Muscle layer of colon (tissue), 2 donors: ENCODE measurements around the gene LFNG.

Experiments
- H3K27ac ChIP-seq: one replicate; pipeline ENCODE4 v1.7.0; 2013; ENCODE audit warnings: low read depth, mild to moderate bottlenecking, low read length, moderate library complexity
- H3K27me3 ChIP-seq, 2 donors: one replicate each; pipeline ENCODE4 v1.7.0; 2013; ENCODE audit warnings: low read length in 2 of 2, mild to moderate bottlenecking in 2 of 2; ENCODE audit not compliant: insufficient read depth in 2 of 2, control insufficient read depth in 1 of 2
- H3K36me3 ChIP-seq: one replicate; pipeline ENCODE4 v1.7.0; 2013; ENCODE audit warnings: mild to moderate bottlenecking, low read length; ENCODE audit not compliant: insufficient read depth
- H3K4me1 ChIP-seq: one replicate; pipeline ENCODE4 v1.7.0; 2013; ENCODE audit warnings: mild to moderate bottlenecking, low read length; ENCODE audit not compliant: insufficient read depth
- H3K4me3 ChIP-seq, 2 donors: one replicate each; pipeline ENCODE4 v1.7.0; 2013; ENCODE audit warnings: low read length in 2 of 2, low read depth in 1 of 2, mild to moderate bottlenecking in 1 of 2, moderate library complexity in 1 of 2
- H3K9ac ChIP-seq: one replicate; pipeline ENCODE4 v1.7.0; 2013; ENCODE audit warnings: low read length
- H3K9me3 ChIP-seq: one replicate; pipeline ENCODE4 v1.7.0; 2013; ENCODE audit warnings: mild to moderate bottlenecking, low read length
- donor health status: abdominal sarcoma.
- donor health status: Adenocarcinoma of cecum.

Gene LFNG

DNA sequence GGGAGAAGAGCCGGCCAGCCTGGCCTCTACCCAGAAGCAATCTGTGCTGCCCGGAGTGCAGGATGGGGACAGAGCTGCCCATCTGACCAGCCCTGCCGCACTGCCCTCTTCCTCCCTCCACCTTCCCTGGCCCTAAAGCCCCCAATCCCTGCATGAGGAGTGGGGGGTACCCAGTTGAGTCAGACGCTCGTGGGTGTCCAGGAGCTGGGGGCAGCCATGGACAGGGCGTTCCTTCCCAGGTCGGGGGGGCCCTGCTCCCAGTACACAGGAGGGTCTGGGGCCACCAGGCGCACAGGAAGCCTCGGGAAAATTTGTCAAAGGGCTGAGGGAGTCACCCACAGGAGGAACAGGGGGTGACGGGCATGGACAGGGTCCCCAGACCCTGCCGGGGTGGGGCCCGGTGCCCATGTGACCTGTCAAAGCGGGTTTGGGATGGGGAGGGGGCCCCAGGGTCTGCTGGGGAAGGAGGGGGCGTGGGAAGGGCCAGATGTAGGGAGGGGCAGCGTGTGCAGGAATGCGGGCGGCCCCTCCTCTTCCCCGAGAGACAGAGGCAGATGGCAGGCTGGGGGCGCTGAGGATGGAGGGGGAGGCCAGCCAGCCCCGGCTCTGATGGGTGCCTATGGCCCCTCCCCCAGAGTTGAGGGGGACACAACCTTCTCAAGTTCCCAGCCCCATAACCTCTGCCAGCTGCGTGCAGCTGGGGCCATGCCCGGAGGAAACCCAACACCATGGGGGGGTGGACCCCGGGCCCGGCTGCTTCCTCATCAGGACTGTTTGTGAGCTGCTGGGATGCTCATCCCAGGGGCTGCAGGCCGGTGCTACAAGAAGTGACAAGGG, 21.9 kb upstream of the LFNG start:
- no peak overlapping the region for H3K9ac ChIP-seq
- H3K4me3 ChIP-seq = no peak overlapping the region
- peaks cover 0 to 34% of the 10 kb centered on the region in 2 donors for H3K27me3 ChIP-seq
- H3K27ac ChIP-seq = no peak overlapping the region
- no peaks in the 10 kb centered on the region for H3K36me3 ChIP-seq
- no peaks in the 10 kb centered on the region for H3K9me3 ChIP-seq
- H3K4me1 ChIP-seq = no peaks in the 10 kb centered on the region

DNA sequence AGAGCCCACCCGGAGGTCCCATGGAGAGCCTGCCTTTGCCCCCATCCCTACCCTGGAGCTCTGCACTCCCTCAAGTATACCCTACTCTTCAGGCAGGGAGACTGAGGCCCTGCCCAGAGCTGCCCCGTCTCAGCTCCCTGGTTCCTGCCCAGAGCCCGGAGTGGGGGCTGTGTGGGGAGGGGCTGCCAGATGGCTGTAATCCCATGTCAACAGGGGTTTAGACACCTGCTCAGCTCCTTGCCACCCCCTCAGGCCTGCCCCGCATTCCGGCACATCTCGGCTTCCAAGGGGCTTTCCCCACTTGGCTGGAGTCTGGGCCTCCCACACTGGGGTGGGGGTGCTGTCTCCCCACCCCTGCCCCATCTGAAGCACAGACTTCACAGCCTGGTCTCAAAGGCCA, 20.9 kb upstream of the LFNG start:
- no peaks in the 10 kb centered on the region for H3K9me3 ChIP-seq
- H3K4me3 ChIP-seq = no peak overlapping the region
- no peaks in the 10 kb centered on the region for H3K36me3 ChIP-seq
- H3K4me1 ChIP-seq = no peaks in the 10 kb centered on the region
- H3K27me3 ChIP-seq = peaks cover 0 to 28% of the 10 kb centered on the region in 2 donors
- H3K9ac ChIP-seq = no peak overlapping the region
- H3K27ac ChIP-seq = no peak overlapping the region

DNA sequence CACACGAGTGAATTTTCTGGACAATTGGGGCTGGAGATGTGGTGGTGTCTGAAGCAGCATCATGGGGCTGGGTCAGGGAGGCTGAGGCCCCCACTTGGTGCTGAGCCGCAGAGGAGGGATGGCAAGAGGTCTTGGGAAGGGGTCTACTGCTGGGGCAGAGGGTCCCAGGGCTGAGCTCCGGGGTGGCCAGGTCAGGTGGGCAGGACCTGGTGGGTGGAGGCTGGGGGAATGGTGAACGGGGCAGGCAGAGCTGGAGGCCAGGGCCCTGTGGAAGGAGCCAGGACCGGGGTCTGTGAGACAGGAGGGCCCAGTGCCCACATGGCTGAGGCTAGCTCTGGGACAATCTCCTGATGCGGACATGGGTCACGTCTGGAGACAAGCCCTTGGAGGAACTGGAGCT, 20.4 kb upstream of the LFNG start:
- H3K4me3 ChIP-seq = no peak overlapping the region
- H3K4me1 ChIP-seq = no peaks in the 10 kb centered on the region
- H3K9me3 ChIP-seq = no peaks in the 10 kb centered on the region

DNA sequence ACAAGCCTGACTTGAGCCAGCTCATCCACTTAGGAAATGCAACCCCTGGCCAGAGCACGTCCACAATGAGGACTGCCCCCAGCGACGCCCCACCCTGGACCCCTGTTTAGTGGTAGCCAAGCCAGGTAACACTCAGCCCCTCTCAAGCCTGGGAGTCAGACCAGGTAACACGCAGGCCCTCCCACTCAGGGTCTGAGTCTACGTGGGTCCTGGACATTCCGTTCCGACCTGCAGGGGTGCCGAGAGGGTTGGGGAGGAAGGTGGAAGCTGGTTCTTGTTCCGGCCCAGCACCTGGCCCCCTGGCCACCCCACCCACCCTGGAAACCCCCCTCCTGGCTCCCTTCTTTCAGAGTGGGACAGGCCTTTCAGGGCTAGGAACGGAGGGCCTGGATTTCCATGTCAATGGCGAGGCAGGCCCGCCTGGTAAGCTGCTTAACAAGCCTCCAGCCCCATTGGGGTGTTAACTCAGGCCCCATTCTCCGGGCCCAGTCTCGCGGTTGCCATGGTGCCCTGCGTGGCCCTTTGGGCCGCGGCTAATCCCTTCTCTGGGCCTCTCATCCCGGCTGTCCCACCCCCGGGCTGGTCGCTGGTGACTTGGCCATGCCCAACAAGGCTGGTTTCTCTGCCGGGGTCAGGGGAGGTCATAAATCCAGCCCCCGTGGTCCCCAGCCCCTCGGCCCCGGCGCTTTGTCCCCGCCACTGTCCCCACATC, 19.7 kb upstream of the LFNG start:
- peaks cover 0 to 20% of the 10 kb centered on the region in 2 donors for H3K27me3 ChIP-seq
- no peak overlapping the region for H3K27ac ChIP-seq
- H3K9me3 ChIP-seq = no peaks in the 10 kb centered on the region
- H3K4me3 ChIP-seq = no peak overlapping the region
- no peaks in the 10 kb centered on the region for H3K4me1 ChIP-seq
- no peak overlapping the region for H3K9ac ChIP-seq
- no peaks in the 10 kb centered on the region for H3K36me3 ChIP-seq

More for the DNA sequence above, 20.4 kb upstream of the LFNG start:
- Histone ChIP-seq H3K27me3 (peaks cover 0 to 27% of the 10 kb centered on the region in 2 donors), H3K27ac (no peak overlapping the region), H3K9ac (no peak overlapping the region), H3K36me3 (no peaks in the 10 kb centered on the region)

DNA sequence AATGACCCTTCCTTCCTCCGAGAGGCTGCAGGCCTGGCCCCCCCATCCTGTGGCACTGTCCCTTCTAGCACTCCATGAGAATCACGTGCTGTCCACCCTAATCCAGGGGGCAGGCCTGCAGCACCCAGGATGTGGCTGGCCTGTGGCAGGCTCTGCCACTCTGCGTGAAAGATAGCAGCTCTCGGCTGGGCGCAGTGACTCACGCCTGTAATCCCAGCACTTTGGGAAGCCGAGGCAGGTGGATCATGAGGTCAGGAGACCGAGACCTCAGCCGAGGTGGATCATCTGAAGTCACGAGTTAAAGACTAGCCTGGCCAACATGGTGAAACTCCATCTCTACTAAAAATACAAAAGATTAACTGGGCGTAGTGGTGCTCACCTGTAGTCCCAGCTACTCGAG, 18.9 kb upstream of the LFNG start:
- Histone ChIP-seq H3K27ac (no peak overlapping the region), H3K36me3 (no peaks in the 10 kb centered on the region), H3K4me1 (no peaks in the 10 kb centered on the region), H3K9me3 (no peaks in the 10 kb centered on the region), H3K9ac (no peak overlapping the region), H3K4me3 (no peak overlapping the region), H3K27me3 (peaks cover 0 to 17% of the 10 kb centered on the region in 2 donors)

DNA sequence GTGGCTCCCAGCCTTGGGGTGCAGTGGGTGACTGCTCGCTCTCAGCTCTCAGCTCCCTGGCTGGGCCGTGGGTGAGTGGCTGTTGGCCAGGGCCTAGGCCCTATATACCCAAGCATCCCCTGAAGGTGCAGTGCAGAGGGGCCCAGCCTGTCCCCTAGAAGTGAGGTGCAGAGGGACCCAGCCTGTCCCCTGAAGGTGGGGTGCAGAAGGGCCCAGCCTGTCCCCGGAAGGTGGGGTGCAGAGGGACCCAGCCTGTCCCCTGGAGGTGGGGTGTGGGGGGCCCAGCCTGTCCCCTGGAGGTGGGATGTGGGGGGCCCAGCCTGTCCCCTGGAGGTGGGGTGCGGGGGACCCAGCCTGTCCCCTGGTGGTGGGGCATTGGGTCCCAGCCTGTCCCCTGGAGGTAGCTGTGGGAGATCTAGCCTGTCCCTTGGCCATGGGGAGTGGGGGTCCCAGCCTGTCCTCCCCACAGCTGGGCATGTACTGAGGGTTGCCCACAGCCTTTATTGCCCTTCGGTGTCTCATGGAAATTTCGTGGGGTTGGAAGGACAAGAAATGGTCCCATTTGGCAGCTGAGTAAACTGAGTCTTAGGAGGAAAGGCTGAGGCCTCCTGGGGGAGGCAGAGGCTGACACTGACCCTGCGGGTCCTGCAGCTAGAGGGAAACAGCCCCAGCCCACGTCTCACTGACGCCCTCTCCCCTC, 17.5 kb upstream of the LFNG start:
- H3K4me1 ChIP-seq = no peaks in the 10 kb centered on the region

DNA sequence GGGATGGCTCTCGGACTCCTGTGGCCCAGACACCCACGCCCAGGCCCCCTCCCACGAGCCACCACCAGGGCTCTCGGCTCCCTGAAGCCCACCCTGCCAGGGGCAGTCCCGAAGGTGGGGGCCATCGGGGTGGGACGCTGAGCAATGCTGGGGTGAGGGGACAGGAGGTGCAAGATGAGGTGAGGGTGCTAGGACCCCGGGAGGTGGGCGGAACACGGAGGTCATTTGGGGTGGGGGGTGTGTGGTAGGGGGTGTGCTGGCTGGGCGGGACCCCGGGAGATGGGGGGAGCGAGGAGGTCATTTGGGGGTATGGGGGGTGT, 17.0 kb upstream of the LFNG start:
- no peaks in the 10 kb centered on the region for H3K4me1 ChIP-seq
- H3K9ac ChIP-seq = no peak overlapping the region
- H3K27me3 ChIP-seq = peaks cover 0 to 11% of the 10 kb centered on the region in 2 donors

More for the DNA sequence above, 17.5 kb upstream of the LFNG start:
- no peaks in the 10 kb centered on the region for H3K36me3 ChIP-seq
- H3K27ac ChIP-seq = no peak overlapping the region
- H3K27me3 ChIP-seq = peaks cover 0 to 16% of the 10 kb centered on the region in 2 donors
- no peak overlapping the region for H3K9ac ChIP-seq
- H3K9me3 ChIP-seq = no peaks in the 10 kb centered on the region
- H3K4me3 ChIP-seq = no peak overlapping the region

DNA sequence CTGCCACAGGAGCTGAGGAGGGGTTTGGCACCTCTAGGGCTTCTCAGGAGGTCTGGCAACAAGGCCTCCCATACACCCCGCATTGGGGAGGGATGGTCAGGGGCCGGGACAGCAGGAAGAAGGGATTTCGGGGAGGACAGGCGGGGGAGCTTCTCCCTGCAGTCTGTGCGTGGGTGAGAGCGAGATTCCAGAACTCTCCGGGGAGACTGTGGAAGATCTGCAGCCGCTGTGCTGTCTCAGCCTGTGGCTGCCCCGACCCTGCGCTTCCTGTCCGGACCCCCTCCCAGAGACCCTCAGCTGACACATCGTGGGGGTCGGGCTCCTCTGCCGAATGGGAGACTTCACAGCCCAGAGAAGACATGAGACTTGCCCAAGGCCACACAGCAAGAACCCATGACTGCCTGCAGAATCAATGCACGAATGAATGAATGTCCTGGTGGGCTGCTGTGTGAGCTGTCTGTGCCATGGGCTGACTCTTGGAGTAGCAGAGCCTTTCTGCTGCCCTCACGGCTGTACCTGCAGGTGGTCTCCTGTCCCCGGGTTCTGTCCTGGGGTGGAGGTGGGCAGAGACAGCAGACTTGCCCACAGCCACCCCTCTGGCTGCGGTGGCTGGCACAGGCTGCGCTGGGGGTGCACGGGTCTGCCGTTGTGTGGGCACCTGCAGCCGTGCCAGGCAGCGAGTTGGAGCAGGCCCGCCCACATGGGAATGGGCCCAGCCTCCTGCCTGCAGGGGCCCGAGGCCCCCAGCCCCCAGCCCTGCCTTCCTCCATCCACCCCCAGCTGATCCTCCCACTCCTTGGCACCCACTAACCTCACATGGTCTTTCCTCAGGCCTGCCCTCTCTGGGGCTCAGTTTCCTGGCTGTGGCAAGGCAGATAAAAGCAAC, 16.3 kb upstream of the LFNG start:
- Histone ChIP-seq H3K4me1 (no peaks in the 10 kb centered on the region), H3K4me3 (no peak overlapping the region), H3K36me3 (no peaks in the 10 kb centered on the region), H3K27me3 (peaks cover 0 to 7% of the 10 kb centered on the region in 2 donors), H3K9ac (no peak overlapping the region), H3K27ac (no peak overlapping the region), H3K9me3 (no peaks in the 10 kb centered on the region)

More for the DNA sequence above, 17.0 kb upstream of the LFNG start:
- no peaks in the 10 kb centered on the region for H3K36me3 ChIP-seq
- H3K27ac ChIP-seq = no peak overlapping the region
- H3K9me3 ChIP-seq = no peaks in the 10 kb centered on the region
- H3K4me3 ChIP-seq = no peak overlapping the region

DNA sequence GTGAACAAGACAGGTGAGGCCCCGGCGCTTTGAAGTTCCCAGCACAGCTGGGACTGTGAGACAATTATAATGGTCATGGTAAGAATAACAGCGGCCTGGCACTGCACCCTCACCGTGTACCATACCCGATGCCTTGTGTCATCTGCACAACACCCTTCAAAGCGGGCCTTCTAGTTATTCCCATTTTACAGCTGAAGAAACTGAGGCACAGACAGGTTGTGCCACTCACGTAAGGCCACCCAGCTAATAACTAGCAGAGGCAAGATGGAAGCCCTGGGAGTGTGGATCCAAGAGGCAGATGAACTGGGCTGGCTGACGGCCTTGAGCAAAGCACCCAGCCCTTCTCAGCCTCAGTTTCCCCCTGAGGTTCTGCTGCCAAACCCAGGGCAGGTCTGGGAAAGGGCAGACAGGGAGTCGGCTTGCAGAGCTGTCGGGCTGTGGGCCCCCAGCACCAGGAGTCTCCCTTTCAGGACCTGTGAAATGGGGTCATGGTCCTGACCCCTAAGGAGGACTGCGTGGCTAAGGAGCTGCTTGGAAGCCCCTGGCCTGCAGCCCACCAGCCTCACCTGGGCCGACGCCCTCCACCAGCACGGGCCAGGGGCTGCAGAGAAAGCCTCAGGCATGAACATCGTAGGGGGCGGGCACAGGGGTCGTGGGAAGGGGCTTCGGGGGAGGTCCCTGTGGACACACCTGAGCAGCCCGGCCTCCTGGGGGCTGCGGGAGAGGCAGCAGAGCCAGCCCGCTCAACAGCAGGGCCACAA, 15.3 kb upstream of the LFNG start:
- no peaks in the 10 kb centered on the region for H3K4me1 ChIP-seq
- no peaks in the 10 kb centered on the region for H3K27me3 ChIP-seq
- no peak overlapping the region for H3K27ac ChIP-seq
- H3K4me3 ChIP-seq = no peak overlapping the region
- H3K36me3 ChIP-seq = no peaks in the 10 kb centered on the region
- H3K9me3 ChIP-seq = no peaks in the 10 kb centered on the region
- H3K9ac ChIP-seq = no peak overlapping the region

DNA sequence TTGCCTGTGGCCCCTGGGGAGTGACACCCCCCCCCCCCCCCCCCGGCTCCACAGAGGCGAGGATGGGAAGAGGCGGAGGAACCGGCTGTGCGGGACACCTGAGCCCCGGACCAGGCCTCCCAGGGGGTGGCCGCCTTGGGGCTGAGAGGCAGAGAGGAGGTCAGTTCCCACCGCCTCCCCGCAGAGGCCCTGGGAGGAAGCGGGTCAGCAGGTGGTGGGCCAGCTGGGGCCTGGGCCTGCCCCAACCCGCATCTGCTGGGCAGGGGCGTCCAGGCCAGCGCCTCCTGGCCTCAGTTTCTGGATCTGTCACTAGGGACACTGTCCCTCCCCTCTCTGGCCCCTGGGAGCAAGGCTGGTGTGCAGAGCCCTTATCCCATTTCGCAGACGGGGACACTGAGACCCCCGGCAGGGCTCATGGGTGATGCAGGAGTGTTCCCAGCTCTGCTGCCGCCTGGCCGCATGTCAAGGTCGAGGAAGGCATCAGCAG, 14.6 kb upstream of the LFNG start:
- H3K9me3 ChIP-seq = no peaks in the 10 kb centered on the region
- no peak overlapping the region for H3K4me3 ChIP-seq
- H3K4me1 ChIP-seq = no peaks in the 10 kb centered on the region
- H3K36me3 ChIP-seq = no peaks in the 10 kb centered on the region
- H3K27ac ChIP-seq = no peak overlapping the region
- no peaks in the 10 kb centered on the region for H3K27me3 ChIP-seq
- no peak overlapping the region for H3K9ac ChIP-seq
